Prostate gland (tissue), 2 donors: ENCODE measurements around the gene KDM4C.

Experiments
- CTCF ChIP-seq, 4 experiments: fragments of 200-600 bp in 2 of 4; fragments of 450-650 bp in 2 of 4; sonication (generic) in 2 of 4; IDR thresholded peaks; 1 replicate in 3 of 4; 2 replicates in 1 of 4; pipeline ENCODE4 v1.5.1; 2016 to 2019; ENCODE audit warnings: antibody characterized with exemption in 4 of 4, mild to moderate bottlenecking in 2 of 4, moderate library complexity in 2 of 4
- POLR2A ChIP-seq: fragments of 450-650 bp; IDR thresholded peaks from one replicate; pipeline ENCODE4 v1.6.1; 2016; ENCODE audit warnings: antibody characterized with exemption, mild to moderate bottlenecking
- POLR2AphosphoS5 ChIP-seq: sonication (generic); formaldehyde crosslinking; IDR thresholded peaks from one replicate; pipeline ENCODE4 v1.6.1; 2017; ENCODE audit warnings: antibody characterized with exemption

- TF ChIP-seq CTCF (IDR thresholded peaks at IDR 0.05) = no peak
- TF ChIP-seq POLR2AphosphoS5 = no peak
- no peak for TF ChIP-seq POLR2A
These were observed 129.3 kb downstream of the KDM4C start for GRCh38 chr9:6887051-6887450.
